OCI-LY7 (cell line): ENCODE data around the gene LRRTM3. TPM values are rescaled to one million over a fixed set of nuclear protein-coding genes. Genes with fewer than 3 reads are reported as not detected.

Experiments
- BruUV-seq: library from RNA; stranded (reverse); fragments of 400-500 nt; replicated peaks from 2 replicates; lab custom pipeline; 2021; lab: Mats Ljungman, UMichigan
- CTCF ChIA-PET: fragments of 300-600 bp; sonication (Branson Sonifier 250); formaldehyde crosslinking; loops from one replicate; lab custom pipeline; 2022; ENCODE audit warnings: antibody characterized with exemption; ENCODE audit not compliant: unreplicated experiment; lab: Charles Lee
- POLR2A ChIA-PET: fragments of 300-600 bp; sonication (Branson Sonifier 250); formaldehyde crosslinking; loops from one replicate; lab custom pipeline; 2022; ENCODE audit warnings: antibody characterized with exemption; lab: Charles Lee
- DNase-seq: peaks from one replicate; pipeline ENCODE4 v3.0.0-alpha.2; 2015; ENCODE audit warnings: low spot score
- H2AFZ ChIP-seq: fragments of 200-600 bp; sonication (generic), shearing (Covaris generic); 2 replicates; pipeline ENCODE4 v1.6.1; 2014; ENCODE audit warnings: mild to moderate bottlenecking, antibody characterized with exemption, low read length, moderate library complexity
- H3K27ac ChIP-seq: fragments of 200-600 bp; sonication (generic); 2 replicates; pipeline ENCODE4 v1.5.1; 2014; ENCODE audit warnings: mixed run types, low read depth, mild to moderate bottlenecking, moderate library complexity, low read length, inconsistent platforms; ENCODE audit not compliant: poor library complexity, severe bottlenecking
- H3K36me3 ChIP-seq: fragments of 200-600 bp; sonication (generic); 2 replicates; pipeline ENCODE4 v1.6.1; 2014; ENCODE audit warnings: mild to moderate bottlenecking, antibody characterized with exemption, low read length, moderate library complexity, mixed read lengths; ENCODE audit not compliant: insufficient read depth
- H3K4me1 ChIP-seq: fragments of 200-600 bp; sonication (generic); 2 replicates; pipeline ENCODE4 v1.5.1; 2014; ENCODE audit warnings: mild to moderate bottlenecking, low read length; ENCODE audit not compliant: insufficient read depth, poor library complexity, severe bottlenecking
- H3K4me2 ChIP-seq: fragments of 200-600 bp; sonication (generic); 2 replicates; pipeline ENCODE4 v1.6.1; 2014; ENCODE audit warnings: mild to moderate bottlenecking, low read length
- H3K4me3 ChIP-seq: fragments of 200-600 bp; sonication (generic); 2 replicates; pipeline ENCODE4 v1.5.1; 2014; ENCODE audit warnings: mild to moderate bottlenecking, low read depth, low read length; ENCODE audit not compliant: poor library complexity, severe bottlenecking
- H3K79me2 ChIP-seq: fragments of 200-600 bp; sonication (generic); 2 replicates; pipeline ENCODE4 v1.6.1; 2016; ENCODE audit warnings: low read depth, mild to moderate bottlenecking, low read length, moderate library complexity, mixed read lengths; ENCODE audit not compliant: insufficient read depth
- H3K9me2 ChIP-seq: fragments of 200-600 bp; sonication (generic); 2 replicates; pipeline ENCODE4 v1.6.1; 2016; ENCODE audit warnings: mild to moderate bottlenecking, low read length, mixed read lengths; ENCODE audit not compliant: insufficient read depth
- H3K9me3 ChIP-seq: fragments of 200-600 bp; sonication (generic); 2 replicates; pipeline ENCODE4 v1.6.1; 2014; ENCODE audit warnings: mild to moderate bottlenecking, mixed run types, low read length, mixed read lengths
- H4K20me1 ChIP-seq: fragments of 200-600 bp; sonication (generic); 2 replicates; pipeline ENCODE4 v1.6.1; 2014; ENCODE audit warnings: mild to moderate bottlenecking, antibody characterized with exemption, low read length, moderate library complexity, mixed read lengths; ENCODE audit not compliant: insufficient read depth
- EZH2phosphoT487 ChIP-seq: fragments of 200-600 bp; sonication (generic); IDR thresholded peaks from 2 replicates; pipeline ENCODE4 v1.6.1; 2018; ENCODE audit warnings: low read depth, borderline replicate concordance, mild to moderate bottlenecking, mixed run types, antibody characterized with exemption, low read length, moderate library complexity, mixed read lengths
- intact Hi-C: fragments of 100-400 bp; cut with micrococcal nuclease; formaldehyde crosslinking; loops from one replicate; pipeline ENCODE4 v1.10.0; 2022; ENCODE audit not compliant: unreplicated experiment
- total RNA-seq, 2 experiments: library from RNA; depleted of rRNA in 1 of 2; stranded (reverse); fragments of >200 nt in 1 of 2; shearing (Covaris generic) in 1 of 2; gene quantifications; 2 replicates each; pipeline ENCODE4 v1.2.3, GENCODE V29; 2014 to 2022
- TF ChIP-seq, protein P1 (sequence below): fragments of 200-600 bp; sonication (generic); conservative IDR thresholded peaks from 2 replicates; pipeline ENCODE4 v1.5.1; 2014; ENCODE audit warnings: mild to moderate bottlenecking, antibody characterized with exemption, low read length, moderate library complexity, mixed read lengths

Gene LRRTM3
- total RNA-seq, 2 experiments from 2014 or later, result not detected

DNA sequence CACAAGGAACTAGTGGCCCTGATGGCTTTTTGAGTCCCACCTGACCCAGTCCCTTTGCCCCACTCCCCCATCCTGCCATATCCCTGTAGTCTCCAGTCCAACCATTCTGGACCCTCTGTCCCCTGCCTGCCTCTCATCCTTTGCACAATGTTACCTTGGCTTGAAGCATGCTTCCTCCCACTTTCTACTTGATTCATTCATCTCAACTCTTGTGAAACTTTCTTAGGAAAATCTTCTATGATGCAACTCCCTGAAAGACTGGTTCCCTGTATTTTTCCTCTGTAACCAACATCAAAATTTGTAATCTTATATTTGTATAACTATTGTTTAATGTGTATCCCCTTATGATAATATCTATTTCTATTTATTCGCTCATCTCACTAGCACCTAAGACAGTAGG lies 151.5 kb downstream of the LRRTM3 start:
- ChIA-PET POLR2A (interaction anchor here (0.7 kb wide), 1 partner anchor 272 kb away, joined by 3 read pairs; no protein-coding TSS in a partner anchor), CTCF (no interaction called here)
- Histone ChIP-seq H3K4me3 (no peak overlapping the region), H3K9me2 (no peaks in the 10 kb centered on the region), H3K79me2 (no peaks in the 10 kb centered on the region), H3K9me3 (no peaks in the 10 kb centered on the region), H2AFZ (no peak overlapping the region), H3K27ac (no peak overlapping the region), H3K4me1 (no peaks in the 10 kb centered on the region), H3K36me3 (no peaks in the 10 kb centered on the region), H4K20me1 (no peaks in the 10 kb centered on the region), H3K4me2 (no peak overlapping the region)
- intact Hi-C loops, result no loop called here
- no peak for DNase-seq
- no TSS peak for BruUV-seq
- no peak for TF ChIP-seq EZH2phosphoT487
- TF ChIP-seq, protein P1, sequence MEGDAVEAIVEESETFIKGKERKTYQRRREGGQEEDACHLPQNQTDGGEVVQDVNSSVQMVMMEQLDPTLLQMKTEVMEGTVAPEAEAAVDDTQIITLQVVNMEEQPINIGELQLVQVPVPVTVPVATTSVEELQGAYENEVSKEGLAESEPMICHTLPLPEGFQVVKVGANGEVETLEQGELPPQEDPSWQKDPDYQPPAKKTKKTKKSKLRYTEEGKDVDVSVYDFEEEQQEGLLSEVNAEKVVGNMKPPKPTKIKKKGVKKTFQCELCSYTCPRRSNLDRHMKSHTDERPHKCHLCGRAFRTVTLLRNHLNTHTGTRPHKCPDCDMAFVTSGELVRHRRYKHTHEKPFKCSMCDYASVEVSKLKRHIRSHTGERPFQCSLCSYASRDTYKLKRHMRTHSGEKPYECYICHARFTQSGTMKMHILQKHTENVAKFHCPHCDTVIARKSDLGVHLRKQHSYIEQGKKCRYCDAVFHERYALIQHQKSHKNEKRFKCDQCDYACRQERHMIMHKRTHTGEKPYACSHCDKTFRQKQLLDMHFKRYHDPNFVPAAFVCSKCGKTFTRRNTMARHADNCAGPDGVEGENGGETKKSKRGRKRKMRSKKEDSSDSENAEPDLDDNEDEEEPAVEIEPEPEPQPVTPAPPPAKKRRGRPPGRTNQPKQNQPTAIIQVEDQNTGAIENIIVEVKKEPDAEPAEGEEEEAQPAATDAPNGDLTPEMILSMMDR, result no peak

DNA sequence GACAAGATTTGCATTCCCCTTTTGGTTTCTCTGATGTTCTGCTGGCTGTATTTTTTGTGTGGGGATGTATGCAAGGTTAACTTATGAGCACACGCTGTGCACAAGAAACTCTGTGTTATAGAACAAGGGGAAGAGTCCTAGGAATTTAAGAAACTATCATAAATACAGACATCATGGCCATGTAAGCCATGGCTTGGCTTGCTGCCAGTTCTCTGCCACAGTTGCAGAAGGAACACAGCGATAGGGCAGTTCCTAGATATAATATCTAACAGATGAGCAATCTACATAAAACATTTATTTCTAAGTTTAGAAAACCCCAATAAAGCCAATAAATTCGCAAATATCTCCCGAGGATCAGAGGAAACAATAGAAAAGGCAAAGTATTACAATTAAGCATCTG lies 153.3 kb downstream of the LRRTM3 start:
- H3K36me3 ChIP-seq, result no peaks in the 10 kb centered on the region
- no peak overlapping the region for H3K4me2 ChIP-seq
- no TSS peak for BruUV-seq
- intact Hi-C loops, result no loop called here
- no peaks in the 10 kb centered on the region for H4K20me1 ChIP-seq
- no peak for TF ChIP-seq EZH2phosphoT487
- TF ChIP-seq, protein P1, result no peak
- no peak overlapping the region for H3K4me3 ChIP-seq
- no peaks in the 10 kb centered on the region for H3K79me2 ChIP-seq
- ChIA-PET CTCF (no interaction called here), POLR2A (no interaction called here)
- no peaks in the 10 kb centered on the region for H3K9me3 ChIP-seq
- no peaks in the 10 kb centered on the region for H3K4me1 ChIP-seq
- no peak overlapping the region for H3K27ac ChIP-seq
- H2AFZ ChIP-seq, result no peak overlapping the region
- DNase-seq, result no peak
- H3K9me2 ChIP-seq, result no peaks in the 10 kb centered on the region

DNA sequence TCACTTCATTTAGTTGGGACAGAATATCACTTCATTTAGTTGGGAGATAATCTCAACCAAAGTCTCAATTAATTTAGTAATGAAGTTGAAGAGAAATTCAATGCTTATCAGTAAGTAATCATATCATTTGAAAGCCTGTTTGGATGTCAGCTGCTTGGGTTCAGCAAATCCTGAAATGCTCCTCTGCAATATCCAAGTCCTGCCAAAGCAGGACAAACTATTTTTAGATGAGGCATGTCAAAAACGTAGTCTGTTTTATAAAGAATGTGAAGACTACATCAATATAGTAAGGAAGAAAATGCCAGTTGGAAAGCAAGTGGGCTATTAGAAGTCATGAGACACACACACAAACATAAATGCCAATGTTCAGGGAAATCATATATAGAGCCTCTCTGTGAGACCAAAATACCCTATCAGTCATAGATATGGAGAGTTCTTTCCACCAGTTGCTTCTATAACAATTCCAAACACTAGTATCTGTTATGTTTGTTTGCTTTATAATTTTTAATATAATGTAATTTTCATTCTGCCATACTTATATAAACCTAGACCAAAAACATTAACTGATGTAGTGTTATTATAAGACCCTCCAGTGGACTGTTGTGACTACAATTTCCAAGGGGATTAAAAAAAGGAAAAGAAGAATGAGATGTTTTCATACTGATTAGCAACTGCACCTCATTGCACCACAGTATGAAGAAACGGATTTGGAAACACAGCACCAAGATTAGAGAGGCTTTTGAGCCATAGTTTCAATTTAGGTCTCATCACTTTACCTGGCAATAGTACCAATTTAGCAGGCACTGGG lies 160.7 kb downstream of the LRRTM3 start:
- no peak overlapping the region for H3K4me2 ChIP-seq
- no TSS peak for BruUV-seq
- DNase-seq, result no peak
- H3K9me2 ChIP-seq, result no peaks in the 10 kb centered on the region
- H3K4me1 ChIP-seq, result no peaks in the 10 kb centered on the region
- POLR2A ChIA-PET, result no interaction called here
- H3K36me3 ChIP-seq, result no peaks in the 10 kb centered on the region
- H4K20me1 ChIP-seq, result no peaks in the 10 kb centered on the region
- no peak overlapping the region for H3K27ac ChIP-seq
- intact Hi-C loops, result no loop called here
- CTCF ChIA-PET, result no interaction called here
- no peak overlapping the region for H2AFZ ChIP-seq
- no peaks in the 10 kb centered on the region for H3K79me2 ChIP-seq
- TF ChIP-seq, protein P1, result no peak
- no peak for TF ChIP-seq EZH2phosphoT487
- H3K4me3 ChIP-seq, result no peak overlapping the region
- no peaks in the 10 kb centered on the region for H3K9me3 ChIP-seq
